Fibroblast of skin of right biceps (primary cell): Measurements from ENCODE around the gene ACOT2.
"Not testable (repeated sequence)": the region's sequence is repeated elsewhere in the genome, so short reads cannot be mapped to it uniquely, and the experiment has no call there.

Source experiments
- DNase-seq: peaks from one replicate; pipeline ENCODE4 v3.0.0-alpha.2; 2013

Gene ACOT2

GRCh38 chr14:73569185-73569958 lies at the start of gene ACOT2:
ACOT2 (plus strand) TSS chr14:73569213; CDS start chr14:73569241, 28 bp downstream.
- peak; percentile 92 for DNase-seq

GRCh38 chr14:73521229-73521628 lies 47.8 kb upstream of the ACOT2 start:
- DNase-seq = no peak

- DNase-seq = no peak
Measured at GRCh38 chr14:73524493-73524892, 44.5 kb upstream of the ACOT2 start.

- peak; percentile 11 for DNase-seq
Measured at GRCh38 chr14:73526036-73526984, 42.7 kb upstream of the ACOT2 start.

- DNase-seq = not testable (repeated sequence)
Measured at GRCh38 chr14:73529356-73529755, 39.7 kb upstream of the ACOT2 start.

- DNase-seq = not testable (repeated sequence)
Measured at GRCh38 chr14:73531971-73532370, 37.0 kb upstream of the ACOT2 start.

GRCh38 chr14:73537244-73538045 lies 31.6 kb upstream of the ACOT2 start:
- peak; percentile 59 for DNase-seq

- peak; percentile 21 for DNase-seq
Measured at GRCh38 chr14:73539017-73539416, 30.0 kb upstream of the ACOT2 start.

- not testable (repeated sequence) for DNase-seq
Measured at GRCh38 chr14:73542961-73543360, 26.1 kb upstream of the ACOT2 start.

- not testable (repeated sequence) for DNase-seq
Measured at GRCh38 chr14:73545353-73545752, 23.7 kb upstream of the ACOT2 start.

GRCh38 chr14:73549097-73549496 lies 19.9 kb upstream of the ACOT2 start:
- DNase-seq = not testable (repeated sequence)

GRCh38 chr14:73549889-73550524 lies 19.0 kb upstream of the ACOT2 start:
- DNase-seq = not testable (repeated sequence)

- no peak for DNase-seq
Measured at GRCh38 chr14:73553845-73554244, 15.2 kb upstream of the ACOT2 start.

GRCh38 chr14:73557201-73557600 lies 11.8 kb upstream of the ACOT2 start:
- not testable (repeated sequence) for DNase-seq

- DNase-seq = not testable (repeated sequence)
Measured at GRCh38 chr14:73558238-73558637, 10.8 kb upstream of the ACOT2 start.

- not testable (repeated sequence) for DNase-seq
Measured at GRCh38 chr14:73562256-73562655, 6.8 kb upstream of the ACOT2 start.

- not testable (repeated sequence) for DNase-seq
Measured at GRCh38 chr14:73562696-73563095, 6.3 kb upstream of the ACOT2 start.

GRCh38 chr14:73566431-73566830 lies 2.6 kb upstream of the ACOT2 start:
- not testable (repeated sequence) for DNase-seq

GRCh38 chr14:73566935-73567334 lies 2.1 kb upstream of the ACOT2 start:
- DNase-seq = not testable (repeated sequence)

- no peak for DNase-seq
Measured at GRCh38 chr14:73567358-73567757, 1.7 kb upstream of the ACOT2 start.

GRCh38 chr14:73567951-73568885 lies 795 bp upstream of the ACOT2 start:
- peak; percentile 47 for DNase-seq
